Bladder microvascular endothelial cell (primary cell): ENCODE measurements around the gene NRL. TPM values are rescaled to one million over a fixed set of nuclear protein-coding genes. Genes with fewer than 3 reads are reported as not detected.

Experiments
- total RNA-seq: library from RNA; depleted of rRNA; stranded (reverse); fragments of >200 nt; gene quantifications from 2 replicates; pipeline ENCODE4 v1.2.3, GENCODE V29; 2014

The NRL gene
- total RNA-seq = 0.82 and 0.97 TPM in 2 replicates

GRCh38 chr14:24114532-24115421, at the start of gene NRL, which contains the start of gene DCAF11:
NRL (minus strand) TSS chr14:24114949; CDS start chr14:24082848, 32,101 bp downstream.
DCAF11 (plus strand) TSS chr14:24114777; CDS start chr14:24115595, 818 bp downstream.

DNA sequence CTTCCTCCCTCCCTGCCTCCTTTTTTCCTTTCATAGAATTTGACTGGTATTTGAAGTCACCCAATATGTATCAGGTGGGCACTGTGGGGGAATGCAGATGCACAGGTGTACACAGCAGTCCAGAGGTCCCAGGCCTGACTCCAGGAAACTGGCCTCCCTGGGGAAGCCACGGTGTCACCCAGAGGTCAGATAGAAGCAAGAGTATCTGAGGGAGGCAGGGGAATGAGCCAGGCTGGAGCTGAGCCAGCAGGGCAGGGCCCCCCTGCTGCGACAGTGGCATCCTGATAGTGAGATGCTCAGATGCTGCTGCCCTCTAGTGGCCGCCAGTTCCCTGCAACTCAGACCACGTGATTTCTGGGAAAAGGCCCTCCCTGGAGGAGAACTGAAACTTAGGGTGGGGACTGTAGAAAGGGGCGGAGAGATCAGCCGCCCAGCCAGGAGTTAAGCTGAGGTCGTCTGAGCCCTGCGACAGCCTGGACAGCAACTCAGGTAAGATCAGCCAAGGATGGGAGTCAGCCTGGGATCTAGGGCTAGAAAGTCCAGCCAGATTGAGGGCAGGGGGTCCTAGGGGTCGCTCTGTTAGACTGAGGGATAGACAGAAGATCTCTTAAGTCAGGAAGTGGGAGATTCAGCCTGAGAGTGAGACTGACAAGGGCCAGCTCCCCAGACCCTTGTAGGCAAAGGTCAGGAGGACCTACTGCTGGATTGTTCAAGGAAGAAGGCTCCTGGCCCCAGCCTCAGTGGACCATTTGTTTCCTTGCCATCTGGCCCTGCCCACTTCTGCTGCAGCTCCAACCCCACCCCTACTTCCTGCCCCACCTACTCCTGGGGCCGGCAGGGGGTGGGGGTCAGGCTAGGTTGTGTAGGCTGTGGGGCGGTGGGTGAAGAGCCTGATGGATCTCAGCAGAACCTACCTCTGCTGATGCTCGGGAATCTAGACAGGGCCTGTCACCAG, 46.4 kb upstream of the NRL start, which contains the start of gene IRF9:
Gene IRF9, plus strand, starts transcription at position 416 of the 955 bp plus-strand sequence. CDS start 880 bp downstream, outside the sequence.

GRCh38 chr14:24146978-24147760, 32.4 kb upstream of the NRL start, which contains the start of gene RNF31:
RNF31 (plus strand) TSS chr14:24147498; CDS start chr14:24147699, 201 bp downstream.

GRCh38 chr14:24146453-24146977, 31.8 kb upstream of the NRL start, which contains the start of gene PSME2:
PSME2 (minus strand) TSS chr14:24146610; CDS start chr14:24146581, 29 bp downstream.

GRCh38 chr14:24141097-24141880, 26.5 kb upstream of the NRL start, which contains the start of gene EMC9:
EMC9 (minus strand) TSS chr14:24141591; CDS start chr14:24141304, 287 bp downstream.

GRCh38 chr14:24135834-24136683, 21.3 kb upstream of the NRL start, which contains the start of gene PSME1:
PSME1 (plus strand) TSS chr14:24136194; CDS start chr14:24136263, 69 bp downstream.

GRCh38 chr14:24130380-24130716, 15.6 kb upstream of the NRL start, which contains the start of gene FITM1:
FITM1 (plus strand) TSS chr14:24130659; CDS start chr14:24131564, 905 bp downstream.

GRCh38 chr14:24093901-24094840, 20.6 kb downstream of the NRL start, which contains the start of gene PCK2:
PCK2 (plus strand) TSS chr14:24094311; CDS start chr14:24094406, 95 bp downstream.

GRCh38 chr14:24071144-24071697, 43.5 kb downstream of the NRL start, which contains the start of gene CPNE6:
CPNE6 (plus strand) TSS chr14:24071562; CDS start chr14:24072937, 1,375 bp downstream.

DNA sequence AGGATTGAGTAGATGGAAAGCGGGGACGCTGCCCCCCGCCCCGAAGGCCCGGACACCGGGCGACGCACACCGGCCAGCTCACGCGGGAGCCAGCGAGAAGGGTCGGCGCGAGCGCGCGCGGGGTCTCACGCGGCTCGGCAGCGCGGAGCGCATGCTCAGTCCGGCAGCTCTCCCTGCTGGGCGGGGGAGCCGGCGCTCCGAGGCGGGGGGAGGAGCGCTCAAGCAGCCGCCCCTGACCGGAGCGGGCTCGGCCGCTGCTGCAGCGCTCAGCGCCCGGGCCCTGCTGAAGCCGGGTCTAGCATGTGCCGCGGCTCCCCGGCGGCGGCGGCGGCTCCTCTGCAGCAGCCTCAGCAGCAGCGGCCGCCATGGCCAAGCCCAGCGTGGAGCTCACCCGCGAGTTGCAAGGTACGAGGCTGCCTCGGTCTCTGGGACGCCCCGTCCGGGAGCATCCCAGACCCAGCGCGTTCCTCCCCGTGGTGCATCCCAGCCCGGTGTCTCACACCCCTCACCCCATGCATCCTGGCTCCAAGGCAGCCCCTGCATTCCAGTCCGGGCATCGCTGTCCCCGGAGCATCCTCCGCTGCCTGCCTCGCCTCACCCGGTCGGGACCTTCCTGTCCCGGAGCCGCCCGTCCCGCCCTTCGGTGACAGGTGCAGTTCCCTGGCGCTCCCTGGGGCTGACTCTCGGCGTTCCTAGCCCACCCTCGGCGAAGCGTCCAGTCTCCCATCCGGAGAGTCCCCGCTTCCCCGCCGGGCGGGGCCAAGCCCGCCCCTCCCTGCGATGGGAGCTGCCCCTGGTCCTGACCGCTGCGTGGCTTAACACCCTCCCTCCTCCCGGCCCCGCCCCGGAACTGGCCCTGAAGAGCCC, 62.7 kb downstream of the NRL start, which contains the start of gene CARMIL3:
Gene CARMIL3, plus strand, starts transcription at position 221 of the 867 bp plus-strand sequence. Its CDS starts 145 bp downstream, at position 366.

Other genes starting within 250 kb of the NRL start
- 39.0 and 58.4 TPM in 2 replicates for gene DHRS4, start 161.2 kb downstream of the NRL start, total RNA-seq
- 11.6 and 15.7 TPM in 2 replicates for gene DHRS4L2, start 126.0 kb downstream of the NRL start, total RNA-seq
- not detected in 2 replicates for gene CARMIL3, start 62.9 kb downstream of the NRL start, total RNA-seq
- gene CPNE6, start 43.4 kb downstream of the NRL start, total RNA-seq = not detected in 2 replicates
- gene PCK2, start 20.6 kb downstream of the NRL start, total RNA-seq = 4.4 and 9.4 TPM in 2 replicates
- gene DCAF11, start 172 bp downstream of the NRL start, total RNA-seq = 58.8 and 60.2 TPM in 2 replicates
- 0.13 TPM in 1 of 2 replicates, not detected in the other for gene FITM1, start 15.7 kb upstream of the NRL start, total RNA-seq
- 118 and 158 TPM in 2 replicates for gene PSME1, start 21.2 kb upstream of the NRL start, total RNA-seq
- gene EMC9, start 26.6 kb upstream of the NRL start, total RNA-seq = 17.6 and 28.3 TPM in 2 replicates
- gene PSME2, start 31.7 kb upstream of the NRL start, total RNA-seq = 124 and 147 TPM in 2 replicates
- gene RNF31, start 32.5 kb upstream of the NRL start, total RNA-seq = 37.1 and 38.4 TPM in 2 replicates
- gene IRF9, start 46.3 kb upstream of the NRL start, total RNA-seq = 55.4 and 72.4 TPM in 2 replicates
- 2.3 and 2.5 TPM in 2 replicates for gene REC8, start 57.1 kb upstream of the NRL start, total RNA-seq
- gene IPO4, start 73.9 kb upstream of the NRL start, total RNA-seq = 22.2 and 46.8 TPM in 2 replicates
- 30.3 and 60.7 TPM in 2 replicates for gene TM9SF1, start 80.5 kb upstream of the NRL start, total RNA-seq
- gene TSSK4, start 90.7 kb upstream of the NRL start, total RNA-seq = not detected in 2 replicates
- 13.4 and 38.1 TPM in 2 replicates for gene CHMP4A, start 98.5 kb upstream of the NRL start, total RNA-seq
- 6.3 and 7.7 TPM in 2 replicates for gene MDP1, start 101.1 kb upstream of the NRL start, total RNA-seq
- 259 and 308 TPM in 2 replicates for gene NEDD8, start 117.4 kb upstream of the NRL start, total RNA-seq
- gene GMPR2, start 118.0 kb upstream of the NRL start, total RNA-seq = 97.6 and 118 TPM in 2 replicates
- 41.1 and 55.2 TPM in 2 replicates for gene TINF2, start 127.7 kb upstream of the NRL start, total RNA-seq
- 0.32 and 1.6 TPM in 2 replicates for gene TGM1, start 148.2 kb upstream of the NRL start, total RNA-seq
- 16.0 and 27.5 TPM in 2 replicates for gene RABGGTA, start 156.6 kb upstream of the NRL start, total RNA-seq
- gene DHRS1, start 184.8 kb upstream of the NRL start, total RNA-seq = 6.9 and 10.8 TPM in 2 replicates
- 18.5 and 29.8 TPM in 2 replicates for gene NOP9, start 184.9 kb upstream of the NRL start, total RNA-seq
- 3.7 and 3.8 TPM in 2 replicates for gene CIDEB, start 193.0 kb upstream of the NRL start, total RNA-seq
- 2.6 and 5.0 TPM in 2 replicates for gene LTB4R2, start 195.2 kb upstream of the NRL start, total RNA-seq
- gene LTB4R, start 196.6 kb upstream of the NRL start, total RNA-seq = 2.4 and 4.2 TPM in 2 replicates
- 61.5 and 89.6 TPM in 2 replicates for gene ADCY4, start 220.1 kb upstream of the NRL start, total RNA-seq
- 4.9 TPM in 2 replicates for gene RIPK3, start 225.0 kb upstream of the NRL start, total RNA-seq